ENCODE data around the gene CRIP1. TPM values are rescaled to one million over a fixed set of nuclear protein-coding genes. Genes with fewer than 3 reads are reported as not detected.
A peak's percentile ranks its signal among the peaks of the same experiment; 100 is the strongest.

CRIP1 gene
- total and polyA plus RNA-seq, 8 donors: 71.5 to 281 (median 112) TPM

- H3K9me3 ChIP-seq: no peaks in the 10 kb centered on the region
- peaks cover 0 to 40% of the 10 kb centered on the region in 2 donors for H3K36me3 ChIP-seq
- intact Hi-C loops (cut with DNase I): no loop called here
- H3K27ac ChIP-seq: no peak overlapping the region
- H3K4me3 ChIP-seq: no peak overlapping the region
- no peak for ATAC-seq
- DNase-seq: peak in 1 of 4 donors; percentile 48
- no peaks in the 10 kb centered on the region for H3K27me3 ChIP-seq
- TF ChIP-seq CTCF (IDR thresholded peaks at IDR 0.05): no peak
- no peaks in the 10 kb centered on the region for H3K4me1 ChIP-seq
These were observed 47.5 kb upstream of the CRIP1 start for GRCh38 chr14:105439179-105439578.

- intact Hi-C loops (cut with DNase I): no loop called here
- Histone ChIP-seq H3K36me3 (peaks cover 0 to 40% of the 10 kb centered on the region in 2 donors), H3K27ac (no peak overlapping the region), H3K9me3 (no peaks in the 10 kb centered on the region), H3K27me3 (no peaks in the 10 kb centered on the region), H3K4me3 (no peak overlapping the region), H3K4me1 (no peaks in the 10 kb centered on the region)
- peak in 1 of 4 donors; percentile 72 for DNase-seq
- TF ChIP-seq CTCF (IDR thresholded peaks at IDR 0.05): no peak
- no peak for ATAC-seq
These were observed 46.8 kb upstream of the CRIP1 start for GRCh38 chr14:105439710-105440553.

- intact Hi-C loops (cut with DNase I): no loop called here
- Histone ChIP-seq H3K27ac (no peak overlapping the region), H3K9me3 (no peaks in the 10 kb centered on the region), H3K36me3 (peaks cover 0 to 40% of the 10 kb centered on the region in 2 donors), H3K4me1 (no peaks in the 10 kb centered on the region), H3K27me3 (no peaks in the 10 kb centered on the region), H3K4me3 (no peak overlapping the region)
- DNase-seq: no peak
- TF ChIP-seq CTCF (IDR thresholded peaks at IDR 0.05): no peak
- ATAC-seq: no peak
These were observed 46.2 kb upstream of the CRIP1 start for GRCh38 chr14:105440554-105440900.

GRCh38 chr14:105440992-105441391 is 45.7 kb upstream of the CRIP1 start:
- intact Hi-C loops (cut with DNase I): no loop called here
- Histone ChIP-seq H3K4me1 (no peaks in the 10 kb centered on the region), H3K9me3 (no peaks in the 10 kb centered on the region), H3K27me3 (no peaks in the 10 kb centered on the region), H3K4me3 (no peak overlapping the region), H3K36me3 (peaks cover 0 to 43% of the 10 kb centered on the region in 2 donors), H3K27ac (no peak overlapping the region)
- no peak for ATAC-seq
- no peak for DNase-seq
- TF ChIP-seq CTCF (IDR thresholded peaks at IDR 0.05): no peak

GRCh38 chr14:105442125-105442524 is 44.6 kb upstream of the CRIP1 start:
- intact Hi-C loops (cut with DNase I): no loop called here
- Histone ChIP-seq H3K27me3 (no peaks in the 10 kb centered on the region), H3K4me3 (no peak overlapping the region), H3K9me3 (no peaks in the 10 kb centered on the region), H3K27ac (no peak overlapping the region), H3K36me3 (peaks cover 0 to 47% of the 10 kb centered on the region in 2 donors), H3K4me1 (no peaks in the 10 kb centered on the region)
- DNase-seq: peak in 1 of 4 donors; percentile 50
- ATAC-seq: no peak
- no peak for TF ChIP-seq CTCF (IDR thresholded peaks at IDR 0.05)

Measured in left lung (tissue), 10 donors.